GM18861 (cell line): ENCODE measurements around the gene CNTN5.
"Not testable (repeated sequence)": the region's sequence is repeated elsewhere in the genome, so short reads cannot be mapped to it uniquely, and the experiment has no call there.

ENCODE experiments used
- ATAC-seq: cut with Tn5 transposase; IDR thresholded peaks from one replicate; pipeline ENCODE4 v1.9.1; 2021; ENCODE audit not compliant: unreplicated experiment

CNTN5 gene

GRCh38 chr11:99020352-99021225 is at the start of gene CNTN5:
Gene CNTN5 (plus strand): TSS chr11:99020949.
- peak; percentile 43 for ATAC-seq

GRCh38 chr11:98979205-98979604 is 41.5 kb upstream of the CNTN5 start:
- ATAC-seq = no peak

DNA sequence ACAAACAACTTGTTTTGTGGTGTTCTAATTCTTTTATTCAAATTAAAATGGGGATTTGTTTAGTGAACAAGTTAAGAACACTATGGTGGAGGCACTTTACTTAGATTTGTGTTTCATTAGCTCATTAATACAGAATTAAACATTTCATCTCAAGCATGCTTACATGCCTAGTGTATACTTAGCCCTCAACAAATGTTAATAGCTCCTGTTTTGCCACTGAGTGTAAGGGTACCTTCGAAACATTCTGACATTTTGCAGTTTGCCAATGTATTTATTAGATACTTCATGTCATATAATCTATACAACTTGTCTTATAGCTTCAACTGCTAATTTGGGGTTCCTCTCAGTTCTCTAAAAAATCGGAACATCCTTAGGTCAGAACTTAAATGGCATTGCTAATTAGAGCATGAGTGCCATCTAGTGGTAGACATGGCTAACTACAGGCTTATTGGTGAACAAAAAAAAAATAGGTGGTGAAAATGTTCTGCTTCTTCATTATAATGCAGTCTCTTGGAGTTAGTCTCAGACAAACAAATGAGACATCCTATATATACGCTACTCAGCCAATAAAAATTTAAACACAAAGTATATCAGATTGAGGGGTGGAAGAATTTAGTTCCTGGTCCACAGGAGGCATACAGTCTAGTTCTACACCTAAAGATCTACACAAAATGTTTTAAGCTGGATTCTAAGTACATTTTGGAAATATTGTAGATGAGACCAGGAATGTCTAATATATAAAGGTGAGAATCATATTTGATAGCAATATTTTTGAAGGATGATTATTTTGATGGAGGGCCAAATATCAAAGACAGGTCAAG is 4.9 kb upstream of the CNTN5 start:
- peak; percentile 55 for ATAC-seq

- ATAC-seq = no peak
These were observed 1.1 kb upstream of the CNTN5 start for GRCh38 chr11:99019696-99020095.

DNA sequence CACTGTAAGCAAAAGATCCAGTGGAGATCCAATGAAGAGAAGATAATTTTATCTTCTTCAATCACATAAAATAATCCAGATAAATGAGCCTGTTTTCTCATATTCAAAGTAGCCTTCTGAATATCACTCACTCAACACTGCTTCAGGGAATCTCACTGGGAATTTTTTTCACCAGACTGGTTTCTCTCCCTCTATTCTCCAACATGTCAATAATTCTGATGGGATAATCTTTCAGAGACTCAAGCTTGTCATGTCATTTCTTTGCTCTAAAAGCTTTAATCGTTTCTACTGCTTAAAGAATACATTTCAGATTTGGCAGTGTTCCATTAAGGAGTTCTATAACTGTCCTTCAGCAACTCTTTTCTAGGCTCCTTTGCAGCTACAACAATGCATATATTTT is 16.3 kb downstream of the CNTN5 start:
- no peak for ATAC-seq

DNA sequence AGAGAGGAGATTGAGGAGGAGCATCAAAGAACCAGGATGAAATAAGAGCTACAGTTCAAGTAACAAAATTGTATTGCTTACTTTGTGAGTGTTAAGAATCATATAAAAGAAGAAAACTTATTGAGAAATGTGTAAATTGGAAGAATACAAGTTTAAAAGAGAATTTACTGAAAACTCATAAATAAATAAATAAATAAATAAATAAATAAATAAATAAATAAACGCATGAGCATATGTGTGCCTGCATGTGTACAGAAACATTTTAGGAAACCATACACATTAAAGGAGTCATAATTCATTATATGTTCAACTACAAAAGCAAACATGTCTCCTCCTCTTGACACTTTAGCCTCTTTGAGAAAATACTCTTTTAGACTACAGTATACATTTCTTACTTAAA is 42.6 kb downstream of the CNTN5 start:
- ATAC-seq = no peak

DNA sequence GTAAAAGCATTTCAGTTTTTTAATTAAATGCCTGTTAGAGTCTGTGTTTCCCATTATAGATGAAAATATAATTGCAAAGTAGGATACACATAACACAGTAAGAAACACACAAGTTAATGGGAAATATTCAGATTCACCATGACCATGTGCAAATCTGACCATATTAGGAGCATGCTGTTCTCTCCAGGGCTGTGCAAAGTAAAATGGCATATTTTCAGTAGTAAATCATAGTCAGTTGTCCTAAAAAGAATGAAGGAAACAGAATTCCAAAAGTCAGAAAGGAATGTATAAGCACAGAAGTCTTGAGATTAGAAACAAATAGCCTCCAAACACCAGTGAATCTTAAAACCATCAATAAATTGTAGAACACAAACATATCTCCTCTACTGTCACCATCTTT is 44.4 kb downstream of the CNTN5 start:
- ATAC-seq = no peak

GRCh38 chr11:99066618-99067317 is 46.0 kb downstream of the CNTN5 start:
- no peak for ATAC-seq

- no peak for ATAC-seq
These were observed 48.1 kb downstream of the CNTN5 start for GRCh38 chr11:99068832-99069231.

DNA sequence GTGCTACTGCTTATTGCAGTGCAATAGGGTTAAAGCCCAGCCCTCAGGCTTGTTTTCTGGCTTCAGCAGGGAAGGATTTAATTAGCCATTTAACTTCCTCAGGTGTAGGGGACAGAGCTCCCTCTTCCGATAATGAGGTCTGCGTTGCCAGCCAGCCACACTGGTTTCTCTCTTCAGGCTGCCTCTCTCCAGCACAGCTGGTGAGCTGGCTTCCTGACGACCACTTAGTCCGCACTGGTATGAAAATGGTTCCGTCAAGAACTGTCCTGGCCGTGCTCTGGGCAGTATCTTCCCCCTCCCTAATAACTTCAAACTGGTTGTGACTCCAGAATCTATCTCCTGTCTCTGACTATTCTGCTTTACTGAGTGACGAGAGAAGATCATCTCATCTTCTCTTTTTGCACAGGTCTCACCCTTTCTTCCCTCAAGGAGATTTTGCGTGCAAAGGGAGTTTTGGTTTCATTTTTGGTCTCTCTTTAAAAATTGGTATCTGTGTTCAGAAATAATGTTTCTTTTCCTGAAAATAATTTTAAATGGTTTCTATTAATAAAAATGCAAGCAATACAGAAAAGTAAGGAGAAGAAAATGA is 49.2 kb downstream of the CNTN5 start:
- ATAC-seq = peak; percentile 81

- no peak for ATAC-seq
These were observed 58.8 kb downstream of the CNTN5 start for GRCh38 chr11:99079576-99079975.

DNA sequence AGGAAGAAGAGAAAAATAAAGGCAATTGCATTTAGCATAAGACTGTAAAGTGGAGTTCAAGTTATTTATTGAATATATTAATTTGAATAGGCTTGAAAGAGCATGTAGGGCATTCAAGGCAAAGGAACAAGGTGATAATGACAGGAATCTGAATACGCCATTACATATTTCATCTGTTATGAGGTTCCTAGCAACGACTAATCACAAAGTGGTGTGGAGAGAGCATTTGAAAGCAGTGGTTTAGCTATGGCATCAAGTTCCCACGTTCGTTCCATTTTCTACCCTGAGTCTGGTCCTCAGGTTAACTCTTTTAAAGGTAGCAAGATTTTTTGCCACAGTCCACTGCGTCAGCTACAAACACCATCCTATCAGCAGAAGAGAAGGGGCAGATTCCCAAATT is 59.4 kb downstream of the CNTN5 start:
- ATAC-seq = no peak

- ATAC-seq = no peak
These were observed 77.5 kb downstream of the CNTN5 start for GRCh38 chr11:99098258-99098657.

DNA sequence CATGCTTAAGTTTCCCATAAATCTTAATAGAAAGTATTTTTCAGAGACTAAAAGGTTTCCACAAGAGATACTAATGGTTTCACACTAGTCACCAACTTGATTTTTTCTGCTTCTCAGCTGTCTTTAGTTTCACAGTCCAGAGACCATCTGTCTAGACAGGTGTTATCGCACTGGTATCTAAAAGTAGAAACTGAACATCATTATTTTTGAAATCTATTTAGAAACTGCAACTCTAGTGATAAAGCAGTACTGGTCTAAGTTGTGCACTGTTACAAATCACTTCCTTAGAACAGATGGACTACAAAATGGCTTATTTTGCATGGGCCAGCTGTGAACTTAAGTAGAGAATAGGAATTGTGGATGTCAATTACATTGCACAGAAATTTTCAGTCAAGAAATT is 78.0 kb downstream of the CNTN5 start:
- ATAC-seq = peak; percentile 72

GRCh38 chr11:99117603-99118002 is 96.9 kb downstream of the CNTN5 start:
- ATAC-seq = no peak

DNA sequence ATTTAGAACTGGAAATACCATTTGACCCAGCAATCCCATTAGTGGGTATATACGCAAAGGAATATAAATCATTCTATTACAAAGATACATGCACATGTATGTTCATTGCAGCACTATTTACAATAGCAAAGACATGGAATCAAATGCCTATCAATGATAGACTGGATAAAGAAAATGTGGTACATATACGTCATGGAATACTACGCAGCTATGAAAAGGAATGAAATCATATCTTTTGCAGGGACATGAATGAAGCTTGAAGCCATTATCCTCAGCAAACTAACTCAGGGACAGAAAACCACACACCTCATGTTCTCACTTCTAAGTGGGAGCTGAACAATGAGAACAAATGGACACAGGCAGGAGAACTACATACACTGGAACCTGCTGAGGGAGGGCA is 113.1 kb downstream of the CNTN5 start:
- ATAC-seq = not testable (repeated sequence)

DNA sequence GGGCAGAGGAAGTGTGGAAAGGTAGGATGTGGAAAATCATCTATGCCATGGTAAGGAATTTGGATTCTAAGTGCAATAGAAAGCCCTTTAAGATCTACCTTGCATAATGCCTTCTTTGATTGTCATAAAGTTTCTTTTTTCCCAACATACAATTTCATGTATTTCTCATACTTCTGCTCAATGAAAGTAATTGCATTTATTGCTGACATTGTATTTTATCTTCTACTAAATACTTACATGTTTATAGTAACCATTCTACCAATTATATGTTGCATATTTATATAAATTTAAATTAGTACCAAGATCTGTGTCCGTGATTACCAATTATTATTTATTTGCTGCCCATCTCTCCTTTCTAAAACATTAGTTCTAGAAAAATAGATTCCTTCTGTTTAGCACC is 114.8 kb downstream of the CNTN5 start:
- ATAC-seq = no peak

GRCh38 chr11:99142237-99142636 is 121.5 kb downstream of the CNTN5 start:
- ATAC-seq = no peak

- ATAC-seq = no peak
These were observed 127.6 kb downstream of the CNTN5 start for GRCh38 chr11:99148352-99148751.

- no peak for ATAC-seq
These were observed 133.5 kb downstream of the CNTN5 start for GRCh38 chr11:99154277-99154676.

- no peak for ATAC-seq
These were observed 139.7 kb downstream of the CNTN5 start for GRCh38 chr11:99160447-99160846.
